ENCODE results near the gene PKDCC.
A peak's percentile ranks its signal among the peaks of the same experiment; 100 is the strongest.

GRCh38 chr2:42089340-42089925, 41.6 kb downstream of the PKDCC start:
- TF ChIP-seq CTCF (IDR thresholded peaks at IDR 0.05) (peak; percentile 51 to 63 (median 54)), POLR2A (IDR thresholded peaks at IDR 0.05) (no peak)

All from right lobe of liver (tissue), 4 donors.